ENCODE results near the gene ABCC5. TPM values are rescaled to one million over a fixed set of nuclear protein-coding genes. Genes with fewer than 3 reads are reported as not detected.
"Not testable (repeated sequence)": the region's sequence is repeated elsewhere in the genome, so short reads cannot be mapped to it uniquely, and the experiment has no call there.

ABCC5 gene
- total RNA-seq, 1 experiment from 2014 or later: 35.1 TPM

- Histone ChIP-seq H3K36me3 (ENCODE audit: control insufficient read depth, insufficient read depth, low read length) (peaks cover 3% of the 10 kb centered on the region; the same call in 1 of the 2 replicates), H3K4me1 (ENCODE audit: control insufficient read depth, insufficient read depth, low read length) (peaks cover 18% of the 10 kb centered on the region), H3K27ac (ENCODE audit: low read length) (no peak overlapping the region), H3K27me3 (ENCODE audit: control insufficient read depth, insufficient read depth, low read length) (no peaks in the 10 kb centered on the region), H3K4me3 (ENCODE audit: low read depth in 2 of 2, low read length in 2 of 2) (no peak overlapping the region), H3K9me3 (ENCODE audit: control insufficient read depth, insufficient read depth, low read depth, low read length) (no peaks in the 10 kb centered on the region)
- TF ChIP-seq REST (IDR thresholded peaks at IDR 0.05; ENCODE audit: insufficient read depth in 1 of 2, low read depth in 2 of 2, low read length in 1 of 2) (no peak), CTCF (IDR thresholded peaks at IDR 0.05) (no peak), SIN3A (IDR thresholded peaks at IDR 0.05; ENCODE audit: borderline replicate concordance, insufficient read depth, low read depth, low read length) (no peak), TCF7L2 (IDR thresholded peaks at IDR 0.05; ENCODE audit: low read depth, low read length) (no peak), POLR2AphosphoS5 (IDR thresholded peaks at IDR 0.05; ENCODE audit: low read depth, low read length) (no peak)
- ATAC-seq (no peak), DNase-seq (ENCODE audit: low read depth, low spot score) (no peak)
- no TSS peak for BruUV-seq (replicated peaks)
- in situ Hi-C loops (cut with HindIII; ENCODE audit: low pct_unique_long_range_greater_than_20kb, low sequenced_read_pairs): no loop called here
- ChIA-PET CTCF (interaction anchor here (0.8 kb wide), 1 partner anchor 533 kb away, joined by 4 read pairs; no protein-coding TSS in a partner anchor), POLR2A (no interaction called here)
- intact Hi-C loops (cut with micrococcal nuclease; ENCODE audit: unreplicated experiment): no loop called here
Observed at GRCh38 chr3:184011230-184011876, 6.3 kb downstream of the ABCC5 start.

- H3K36me3 ChIP-seq (ENCODE audit: control insufficient read depth, insufficient read depth, low read length): peaks cover 3% of the 10 kb centered on the region; the same call in 1 of the 2 replicates
- POLR2A ChIA-PET: no interaction called here
- CTCF ChIA-PET: no interaction called here
- peaks cover 11% of the 10 kb centered on the region for H3K4me1 ChIP-seq (ENCODE audit: control insufficient read depth, insufficient read depth, low read length)
- no TSS peak for BruUV-seq (replicated peaks)
- H3K9me3 ChIP-seq (ENCODE audit: control insufficient read depth, insufficient read depth, low read depth, low read length): no peaks in the 10 kb centered on the region
- ATAC-seq (no peak), DNase-seq (ENCODE audit: low read depth, low spot score) (no peak)
- H3K27ac ChIP-seq (ENCODE audit: low read length): no peak overlapping the region
- TF ChIP-seq SIN3A (IDR thresholded peaks at IDR 0.05; ENCODE audit: borderline replicate concordance, insufficient read depth, low read depth, low read length) (no peak), CTCF (IDR thresholded peaks at IDR 0.05) (no peak), POLR2AphosphoS5 (IDR thresholded peaks at IDR 0.05; ENCODE audit: low read depth, low read length) (no peak), TCF7L2 (IDR thresholded peaks at IDR 0.05; ENCODE audit: low read depth, low read length) (no peak)
- H3K27me3 ChIP-seq (ENCODE audit: control insufficient read depth, insufficient read depth, low read length): no peaks in the 10 kb centered on the region
- intact Hi-C loops (cut with micrococcal nuclease; ENCODE audit: unreplicated experiment) (no loop called here), in situ Hi-C loops (cut with HindIII; ENCODE audit: low pct_unique_long_range_greater_than_20kb, low sequenced_read_pairs) (no loop called here)
- H3K4me3 ChIP-seq (ENCODE audit: low read depth in 2 of 2, low read length in 2 of 2): no peak overlapping the region
Observed at GRCh38 chr3:184008161-184008560, 9.5 kb downstream of the ABCC5 start.

- CTCF ChIA-PET: interaction anchor here (0.7 kb wide), 1 partner anchor 11 kb away, joined by 3 read pairs; the partner anchor contains the start of gene ABCC5
- peaks cover 11% of the 10 kb centered on the region for H3K4me1 ChIP-seq (ENCODE audit: control insufficient read depth, insufficient read depth, low read length)
- BruUV-seq (replicated peaks); H3K4me3 ChIP-seq (ENCODE audit: low read depth in 2 of 2, low read length in 2 of 2); ATAC-seq; H3K9me3 ChIP-seq (ENCODE audit: control insufficient read depth, insufficient read depth, low read depth, low read length); in situ Hi-C loops (cut with HindIII; ENCODE audit: low pct_unique_long_range_greater_than_20kb, low sequenced_read_pairs); H3K27me3 ChIP-seq (ENCODE audit: control insufficient read depth, insufficient read depth, low read length); DNase-seq (ENCODE audit: low read depth, low spot score); intact Hi-C loops (cut with micrococcal nuclease; ENCODE audit: unreplicated experiment); H3K27ac ChIP-seq (ENCODE audit: low read length); H3K36me3 ChIP-seq (ENCODE audit: control insufficient read depth, insufficient read depth, low read length): not testable (repeated sequence)
- POLR2A ChIA-PET: interaction anchor here (0.6 kb wide), 1 partner anchor 130 kb away, joined by 3 read pairs; no protein-coding TSS in a partner anchor
Observed at GRCh38 chr3:184007143-184007813, 10.4 kb downstream of the ABCC5 start.
